Nephron (organoid): ENCODE measurements around the gene TFPI.
A peak's percentile ranks its signal among the peaks of the same experiment; 100 is the strongest.
"Not testable (repeated sequence)": the region's sequence is repeated elsewhere in the genome, so short reads cannot be mapped to it uniquely, and the experiment has no call there.

Source experiments
- H3K27ac Mint-ChIP-seq, 3 experiments: 2 replicates each; pipeline ENCODE4 v1.8.0; 2020; ENCODE audit warnings: mixed read lengths in 3 of 3, mild to moderate bottlenecking in 2 of 3, moderate library complexity in 1 of 3
- H3K27me3 Mint-ChIP-seq: 2 replicates; pipeline ENCODE4 v1.8.0; 2021; ENCODE audit warnings: low read depth, mild to moderate bottlenecking, moderate library complexity, mixed read lengths
- H3K36me3 Mint-ChIP-seq: 2 replicates; pipeline ENCODE4 v1.8.0; 2020; ENCODE audit warnings: low read depth, mixed read lengths
- H3K4me1 Mint-ChIP-seq: 2 replicates; pipeline ENCODE4 v1.8.0; 2020; ENCODE audit warnings: mixed read lengths
- H3K4me3 Mint-ChIP-seq, 3 experiments: 2 replicates each; pipeline ENCODE4 v1.8.0; 2020; ENCODE audit warnings: mild to moderate bottlenecking in 3 of 3, mixed read lengths in 3 of 3, moderate library complexity in 2 of 3
- H3K9me3 Mint-ChIP-seq: 2 replicates; pipeline ENCODE4 v1.8.0; 2020; ENCODE audit warnings: mixed read lengths
- TF ChIP-seq, protein P1 (sequence below), 3 experiments: fragments of 200-600 bp; sonication (generic); IDR thresholded peaks; one replicate each; pipeline ENCODE4 v1.5.0; 2021; ENCODE audit warnings: antibody characterized with exemption in 3 of 3; ENCODE audit not compliant: unreplicated experiment in 3 of 3

Gene TFPI

DNA sequence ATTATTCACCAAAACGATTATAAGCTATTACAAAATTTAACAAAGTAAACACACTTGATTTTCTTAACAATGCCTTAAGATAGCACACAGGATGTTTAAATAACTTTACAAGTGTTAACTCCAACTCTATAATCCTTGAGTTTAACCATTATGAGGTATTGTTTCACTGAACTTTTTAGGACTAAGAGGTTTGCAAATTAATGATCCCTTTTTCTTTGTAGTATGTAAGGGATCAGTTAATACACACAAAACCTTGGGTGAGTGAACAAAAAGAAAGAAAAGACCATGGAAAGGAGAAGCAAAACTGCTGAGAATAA is 21.5 kb upstream of the TFPI start:
- Mint-ChIP-seq H3K4me3 (no peak overlapping the region), H3K27ac (peak overlapping the region in 2 of 3 experiments; percentile 62 to 65), H3K36me3 (peaks cover 5% of the 10 kb centered on the region), H3K4me1 (peaks cover 12% of the 10 kb centered on the region), H3K27me3 (no peaks in the 10 kb centered on the region), H3K9me3 (peaks cover 11% of the 10 kb centered on the region)
- TF ChIP-seq, protein P1, sequence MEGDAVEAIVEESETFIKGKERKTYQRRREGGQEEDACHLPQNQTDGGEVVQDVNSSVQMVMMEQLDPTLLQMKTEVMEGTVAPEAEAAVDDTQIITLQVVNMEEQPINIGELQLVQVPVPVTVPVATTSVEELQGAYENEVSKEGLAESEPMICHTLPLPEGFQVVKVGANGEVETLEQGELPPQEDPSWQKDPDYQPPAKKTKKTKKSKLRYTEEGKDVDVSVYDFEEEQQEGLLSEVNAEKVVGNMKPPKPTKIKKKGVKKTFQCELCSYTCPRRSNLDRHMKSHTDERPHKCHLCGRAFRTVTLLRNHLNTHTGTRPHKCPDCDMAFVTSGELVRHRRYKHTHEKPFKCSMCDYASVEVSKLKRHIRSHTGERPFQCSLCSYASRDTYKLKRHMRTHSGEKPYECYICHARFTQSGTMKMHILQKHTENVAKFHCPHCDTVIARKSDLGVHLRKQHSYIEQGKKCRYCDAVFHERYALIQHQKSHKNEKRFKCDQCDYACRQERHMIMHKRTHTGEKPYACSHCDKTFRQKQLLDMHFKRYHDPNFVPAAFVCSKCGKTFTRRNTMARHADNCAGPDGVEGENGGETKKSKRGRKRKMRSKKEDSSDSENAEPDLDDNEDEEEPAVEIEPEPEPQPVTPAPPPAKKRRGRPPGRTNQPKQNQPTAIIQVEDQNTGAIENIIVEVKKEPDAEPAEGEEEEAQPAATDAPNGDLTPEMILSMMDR (IDR thresholded peaks at IDR 0.05; ENCODE audit: unreplicated experiment in 3 of 3), result no peak

DNA sequence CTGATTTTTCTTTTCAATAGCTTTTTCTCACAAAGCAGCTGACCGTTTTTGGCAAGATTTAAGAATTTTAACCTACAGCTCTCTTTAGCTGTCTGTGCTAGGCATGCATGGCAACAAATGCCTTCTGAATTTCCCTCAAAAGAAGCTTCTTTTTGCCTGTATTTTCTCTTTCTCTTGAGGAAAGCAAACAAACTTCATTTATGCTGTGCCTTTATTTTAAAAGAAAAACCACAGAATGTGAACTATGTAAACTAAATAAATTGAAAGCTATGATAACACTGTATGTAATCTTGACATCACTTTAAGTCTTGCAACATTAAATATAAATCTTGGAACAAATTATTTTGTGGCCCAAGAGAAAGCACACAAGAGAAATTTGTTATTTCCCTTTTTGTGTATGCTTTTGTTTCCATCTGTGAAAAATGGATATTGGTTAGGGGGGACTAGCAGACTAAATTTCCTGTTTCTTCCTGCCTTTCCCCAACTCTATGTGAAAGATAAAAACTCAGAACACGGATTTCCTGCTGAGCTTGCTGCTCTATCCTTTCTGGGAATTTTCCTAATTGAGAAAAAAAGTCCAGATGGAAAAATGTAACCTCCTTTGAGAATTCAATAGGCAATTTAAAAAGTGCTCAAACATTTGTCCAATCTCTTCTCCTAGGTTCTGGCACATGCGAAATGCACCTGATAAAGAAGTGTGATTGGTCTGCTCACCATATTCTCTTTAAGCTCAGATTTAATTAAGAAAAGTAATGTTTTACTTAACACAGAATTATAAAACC is 20.9 kb upstream of the TFPI start:
- Mint-ChIP-seq H3K27me3 (no peaks in the 10 kb centered on the region), H3K4me1 (peaks cover 9% of the 10 kb centered on the region)

DNA sequence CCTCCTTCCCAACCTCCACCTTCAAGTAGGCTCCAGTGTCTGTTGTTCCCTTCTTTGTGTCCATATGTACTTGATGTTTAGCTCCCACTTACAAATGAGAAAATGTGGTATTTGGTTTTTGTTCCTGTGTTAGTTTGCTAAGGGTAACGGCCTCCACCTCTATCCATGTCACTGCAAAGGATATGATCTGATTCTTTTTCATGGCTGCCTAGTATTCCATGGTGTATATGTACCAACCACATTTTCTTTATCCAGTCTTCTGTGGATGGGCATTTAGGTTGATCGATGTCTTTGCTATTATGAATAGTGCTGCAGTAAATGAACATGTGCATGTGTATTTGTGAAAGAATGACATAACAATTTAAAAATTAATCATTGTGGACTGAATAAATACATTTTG is 19.5 kb upstream of the TFPI start:
- TF ChIP-seq, protein P1 (IDR thresholded peaks at IDR 0.05; ENCODE audit: unreplicated experiment in 3 of 3), result no peak
- Mint-ChIP-seq H3K36me3 (peaks cover 5% of the 10 kb centered on the region), H3K9me3 (peaks cover 11% of the 10 kb centered on the region), H3K27ac (no peak overlapping the region), H3K27me3 (no peaks in the 10 kb centered on the region), H3K4me3 (no peak overlapping the region), H3K4me1 (peaks cover 18% of the 10 kb centered on the region)

More for the DNA sequence above, 20.9 kb upstream of the TFPI start:
- Mint-ChIP-seq H3K4me3 (no peak overlapping the region), H3K27ac (peak overlapping the region in 2 of 3 experiments; percentile 62 to 65), H3K9me3 (peaks cover 11% of the 10 kb centered on the region), H3K36me3 (peaks cover 5% of the 10 kb centered on the region)
- TF ChIP-seq, protein P1 (IDR thresholded peaks at IDR 0.05; ENCODE audit: unreplicated experiment in 3 of 3), result no peak

DNA sequence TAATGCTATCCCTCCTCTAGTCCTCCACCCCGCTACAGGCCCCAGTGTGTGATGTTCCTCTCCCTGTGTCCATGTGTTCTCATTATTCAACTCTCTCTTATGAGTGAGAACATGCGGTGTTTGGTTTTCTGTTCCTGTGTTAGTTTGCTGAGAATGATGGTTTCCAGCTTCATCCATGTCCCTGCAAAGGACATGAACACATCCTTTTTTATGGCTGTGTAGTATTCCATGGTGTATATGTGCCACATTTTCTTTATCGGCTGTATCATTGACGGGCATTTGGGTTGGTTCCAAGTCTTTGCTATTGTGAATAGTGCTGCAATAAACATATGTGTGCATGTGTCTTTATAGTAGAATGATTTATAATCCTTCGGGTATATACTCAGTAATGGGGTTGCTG is 17.8 kb upstream of the TFPI start:
- Mint-ChIP-seq H3K9me3 (peaks cover 11% of the 10 kb centered on the region), H3K4me1 (peaks cover 19% of the 10 kb centered on the region)
- not testable (repeated sequence) for H3K27me3 Mint-ChIP-seq, H3K36me3 Mint-ChIP-seq, H3K4me3 Mint-ChIP-seq, H3K27ac Mint-ChIP-seq

DNA sequence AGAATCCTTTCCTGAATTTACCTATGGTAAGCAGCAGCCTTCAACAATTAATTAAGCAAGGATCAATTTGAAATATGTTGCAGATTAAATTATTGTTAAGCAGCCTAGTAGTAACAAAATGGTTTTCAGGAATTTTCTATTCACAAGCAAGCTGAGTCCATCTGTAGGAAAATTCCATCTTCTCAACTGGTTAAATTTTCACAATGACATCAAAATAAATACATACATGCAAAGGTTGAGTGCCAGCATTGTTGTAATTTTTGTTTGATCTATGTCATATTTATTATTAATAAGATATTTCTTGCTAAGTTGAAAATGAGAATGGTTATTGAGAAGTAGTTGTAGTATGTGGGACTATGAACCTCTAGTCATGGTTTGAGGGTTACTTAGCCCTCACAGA is 15.3 kb upstream of the TFPI start:
- peak overlapping the region in 1 of 3 experiments; percentile 10 for H3K27ac Mint-ChIP-seq
- no peaks in the 10 kb centered on the region for H3K27me3 Mint-ChIP-seq
- TF ChIP-seq, protein P1 (IDR thresholded peaks at IDR 0.05; ENCODE audit: unreplicated experiment in 3 of 3), result no peak
- peaks cover 10% of the 10 kb centered on the region for H3K4me1 Mint-ChIP-seq
- peaks cover 5% of the 10 kb centered on the region for H3K36me3 Mint-ChIP-seq
- H3K4me3 Mint-ChIP-seq, result no peak overlapping the region
- peaks cover 11% of the 10 kb centered on the region for H3K9me3 Mint-ChIP-seq

DNA sequence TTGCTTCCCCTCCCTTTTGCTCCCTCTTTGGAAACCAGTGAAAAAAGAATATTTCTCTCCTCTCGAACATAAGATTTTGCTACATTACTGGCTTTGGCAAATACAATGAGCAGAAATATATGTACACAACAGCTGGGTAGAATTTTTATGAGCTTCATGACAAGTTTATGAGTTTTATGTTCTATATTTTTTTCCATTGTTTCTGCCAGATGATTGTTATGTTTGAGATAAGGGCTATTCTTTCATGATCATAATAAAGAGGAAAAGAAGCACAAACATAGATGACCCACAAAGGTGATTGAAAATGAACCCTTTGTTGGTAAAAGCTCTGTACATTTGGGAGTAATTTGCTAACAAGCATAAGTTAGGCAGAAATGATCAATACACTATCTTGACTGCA is 14.8 kb upstream of the TFPI start:
- peak overlapping the region in 1 of 3 experiments; percentile 10 for H3K27ac Mint-ChIP-seq
- no peak overlapping the region for H3K4me3 Mint-ChIP-seq
- H3K36me3 Mint-ChIP-seq, result peaks cover 5% of the 10 kb centered on the region
- TF ChIP-seq, protein P1 (IDR thresholded peaks at IDR 0.05; ENCODE audit: unreplicated experiment in 3 of 3), result no peak
- peaks cover 10% of the 10 kb centered on the region for H3K4me1 Mint-ChIP-seq
- H3K27me3 Mint-ChIP-seq, result no peaks in the 10 kb centered on the region
- H3K9me3 Mint-ChIP-seq, result peaks cover 11% of the 10 kb centered on the region
